ENCODE data around the gene POMGNT2. TPM values are rescaled to one million over a fixed set of nuclear protein-coding genes. Genes with fewer than 3 reads are reported as not detected.
A peak's percentile ranks its signal among the peaks of the same experiment; 100 is the strongest.

Gene POMGNT2
- total RNA-seq, 2 donors from 2014 or later = 11.5 to 13.7 TPM

DNA sequence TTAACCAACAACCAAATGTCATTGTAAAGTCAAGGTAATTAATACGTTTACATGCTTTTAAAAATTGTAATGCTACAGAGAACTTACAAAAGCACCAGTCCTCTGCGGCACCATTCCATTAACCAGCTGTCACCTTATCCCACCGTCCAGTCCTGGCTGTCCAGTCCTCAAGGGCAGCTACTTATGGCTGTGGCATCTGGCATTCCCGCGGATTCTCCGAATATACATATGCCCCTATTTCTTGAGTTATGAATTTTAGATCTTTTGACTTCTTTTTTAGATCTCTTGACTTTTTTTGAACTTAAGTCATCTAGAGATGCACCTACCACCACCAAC, 382 bp upstream of the POMGNT2 start:
- no peaks in the 10 kb centered on the region for H3K27me3 ChIP-seq
- DNase-seq (no peak), ATAC-seq (peak; percentile 29)
- no peaks in the 10 kb centered on the region for H3K9me3 ChIP-seq
- 3 to 5% methylated on average over 6 of the region's 6 CpGs for WGBS, 2 donors
- peak overlapping the region in 1 of 2 donors; percentile 87 for H3K4me3 ChIP-seq
- peak overlapping the region in 1 of 4 donors; percentile 78 for H3K27ac ChIP-seq
- no peaks in the 10 kb centered on the region for H3K36me3 ChIP-seq (replicated peaks in 1 of 2; ENCODE audit: insufficient read depth in 1 of 2, low read depth in 2 of 2)
- intact Hi-C loops (cut with DNase I) = no loop called here
- TF ChIP-seq POLR2A (IDR thresholded peaks at IDR 0.05) (no peak), CTCF (IDR thresholded peaks at IDR 0.05) (no peak)
- peaks cover 27% of the 10 kb centered on the region for H3K4me1 ChIP-seq

- no peak for ATAC-seq
- H3K4me3 ChIP-seq = peak overlapping the region; percentile 70 to 87
- no peaks in the 10 kb centered on the region for H3K9me3 ChIP-seq
- no peaks in the 10 kb centered on the region for H3K27me3 ChIP-seq
- no peaks in the 10 kb centered on the region for H3K36me3 ChIP-seq (replicated peaks in 1 of 2; ENCODE audit: insufficient read depth in 1 of 2, low read depth in 2 of 2)
- peak overlapping the region in 1 of 4 donors; percentile 25 for H3K27ac ChIP-seq
- intact Hi-C loops (cut with DNase I) = no loop called here
- H3K4me1 ChIP-seq = peaks cover 27% of the 10 kb centered on the region
- 33 to 82% methylated on average over 14 to 33 of the region's 33 CpGs for WGBS, 2 donors
- DNase-seq = peak; percentile 10 to 24 (median 20)
- TF ChIP-seq POLR2A (IDR thresholded peaks at IDR 0.05) = no peak
- TF ChIP-seq CTCF (IDR thresholded peaks at IDR 0.05) = no peak
Observed at GRCh38 chr3:43104660-43105595, 951 bp downstream of the POMGNT2 start.

DNA sequence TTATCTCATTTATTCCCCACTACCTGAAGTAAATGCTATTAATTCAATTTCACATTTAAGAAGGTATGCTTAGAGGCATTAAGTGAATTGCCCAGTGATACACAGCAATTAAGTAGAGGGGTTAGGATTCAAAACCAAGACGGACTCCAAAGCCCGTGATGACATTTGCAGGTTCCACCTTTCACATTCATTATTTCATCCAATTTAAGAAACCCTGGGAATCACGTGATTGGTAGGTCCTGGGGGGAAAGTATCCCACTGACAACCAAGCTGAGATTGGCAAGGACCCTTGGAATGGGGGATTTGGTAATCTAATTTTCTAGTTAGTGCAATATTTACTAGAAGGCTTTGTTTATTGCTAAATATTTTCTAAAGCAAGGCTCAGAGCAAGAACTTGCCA, 1.8 kb downstream of the POMGNT2 start:
- ATAC-seq = no peak
- no peaks in the 10 kb centered on the region for H3K27me3 ChIP-seq
- peaks cover 27% of the 10 kb centered on the region for H3K4me1 ChIP-seq
- TF ChIP-seq POLR2A (IDR thresholded peaks at IDR 0.05) = no peak
- H3K4me3 ChIP-seq = no peak overlapping the region
- intact Hi-C loops (cut with DNase I) = no loop called here
- H3K9me3 ChIP-seq = no peaks in the 10 kb centered on the region
- no peak overlapping the region for H3K27ac ChIP-seq
- no peaks in the 10 kb centered on the region for H3K36me3 ChIP-seq (replicated peaks in 1 of 2; ENCODE audit: insufficient read depth in 1 of 2, low read depth in 2 of 2)
- no peak for DNase-seq
- 72 to 93% methylated on average over 3 of the region's 3 CpGs for WGBS, 2 donors

DNA sequence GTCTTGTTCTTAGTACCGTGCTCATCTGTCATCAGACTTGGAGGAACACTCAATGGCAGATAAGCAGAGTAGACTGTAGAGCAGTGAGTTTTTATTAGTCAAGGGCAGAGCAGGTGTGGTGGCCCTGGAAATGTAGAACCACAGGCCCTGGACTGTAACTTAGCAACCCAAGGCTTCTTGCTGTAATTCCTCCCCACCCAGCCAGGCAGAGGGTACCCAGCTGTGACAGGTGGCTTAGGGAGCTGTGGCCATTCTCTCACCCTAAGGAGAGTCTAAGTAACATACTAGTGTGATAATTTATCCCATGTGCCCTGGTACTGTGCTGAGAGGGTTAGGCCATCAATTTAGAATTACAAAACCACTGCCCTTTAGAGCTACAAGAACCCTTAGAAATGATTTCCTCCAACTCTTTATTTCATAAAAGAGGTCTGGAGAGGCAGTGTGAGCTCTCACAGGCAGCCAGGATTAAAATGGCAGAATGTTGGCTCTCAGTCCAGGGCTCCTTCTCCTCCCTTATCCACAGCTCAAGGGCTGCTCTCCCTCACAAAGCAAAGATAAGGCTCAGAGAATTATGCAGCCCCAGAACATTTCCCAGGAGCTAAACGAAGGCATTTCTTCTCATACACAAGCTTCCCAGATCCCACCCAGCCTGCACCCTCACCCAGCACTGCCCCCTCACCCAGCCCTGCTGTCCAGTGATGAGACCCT, 3.0 kb downstream of the POMGNT2 start:
- intact Hi-C loops (cut with DNase I) = no loop called here
- ATAC-seq = no peak
- peak in 2 of 4 donors; percentile 21 to 27 for DNase-seq
- no peaks in the 10 kb centered on the region for H3K9me3 ChIP-seq
- H3K27ac ChIP-seq = no peak overlapping the region
- H3K36me3 ChIP-seq (replicated peaks in 1 of 2; ENCODE audit: insufficient read depth in 1 of 2, low read depth in 2 of 2) = no peaks in the 10 kb centered on the region
- no peak for TF ChIP-seq POLR2A (IDR thresholded peaks at IDR 0.05)
- TF ChIP-seq CTCF (IDR thresholded peaks at IDR 0.05) = no peak
- H3K4me1 ChIP-seq = peaks cover 36% of the 10 kb centered on the region
- WGBS, 2 donors = 30 to 43% methylated on average over 2 of the region's 2 CpGs
- H3K4me3 ChIP-seq = no peak overlapping the region
- no peaks in the 10 kb centered on the region for H3K27me3 ChIP-seq

DNA sequence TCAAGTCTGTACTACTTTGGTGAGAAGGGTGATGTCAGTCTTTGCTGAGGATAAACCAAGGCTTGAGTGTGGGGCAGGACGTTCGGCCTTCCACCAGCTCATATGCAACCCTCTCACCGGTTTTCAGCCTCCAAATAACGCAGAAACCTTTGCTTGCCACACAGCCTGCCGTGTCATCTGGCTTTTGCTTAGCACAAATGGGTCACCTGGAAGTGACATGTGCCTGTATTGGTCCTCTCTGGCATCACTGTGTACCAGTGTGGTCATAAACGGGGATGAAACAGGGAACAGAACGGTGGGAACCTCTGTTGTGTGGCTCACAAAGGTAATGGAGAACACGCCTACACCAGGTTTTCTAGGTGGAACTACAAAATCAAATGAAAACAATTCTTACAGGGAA, 7.1 kb downstream of the POMGNT2 start:
- Histone ChIP-seq H3K9me3 (no peaks in the 10 kb centered on the region), H3K36me3 (replicated peaks in 1 of 2; ENCODE audit: insufficient read depth in 1 of 2, low read depth in 2 of 2) (no peaks in the 10 kb centered on the region), H3K4me3 (no peak overlapping the region), H3K4me1 (peaks cover 20% of the 10 kb centered on the region), H3K27me3 (no peaks in the 10 kb centered on the region), H3K27ac (no peak overlapping the region)
- ATAC-seq (no peak), DNase-seq (no peak)
- intact Hi-C loops (cut with DNase I) = no loop called here
- no peak for TF ChIP-seq POLR2A (IDR thresholded peaks at IDR 0.05)
- 88 to 93% methylated on average over 8 of the region's 8 CpGs for WGBS, 2 donors

All from body of pancreas (tissue), 4 donors.